Neural crest cell (in vitro differentiated cells): ENCODE data around the gene FRMD5. TPM values are rescaled to one million over a fixed set of nuclear protein-coding genes. Genes with fewer than 3 reads are reported as not detected.
A peak's percentile ranks its signal among the peaks of the same experiment; 100 is the strongest.
"Not testable (repeated sequence)": the region's sequence is repeated elsewhere in the genome, so short reads cannot be mapped to it uniquely, and the experiment has no call there.

Experiments used
- DNase-seq: peaks from one replicate; pipeline ENCODE4 v3.0.0; 2021; ENCODE audit warnings: low read depth, mixed read lengths, low spot score
- H3K27ac Mint-ChIP-seq: one replicate; pipeline ENCODE4 v1.8.0; 2021; ENCODE audit warnings: mild to moderate bottlenecking, mixed read lengths; ENCODE audit not compliant: unreplicated experiment
- H3K27me3 Mint-ChIP-seq: 2 replicates; pipeline ENCODE4 v1.8.0; 2021; ENCODE audit warnings: low read depth, mild to moderate bottlenecking, mixed read lengths
- H3K36me3 Mint-ChIP-seq: 2 replicates; pipeline ENCODE4 v1.8.0; 2021; ENCODE audit warnings: low read depth, mild to moderate bottlenecking, mixed read lengths
- H3K4me1 Mint-ChIP-seq: 2 replicates; pipeline ENCODE4 v1.8.0; 2021; ENCODE audit warnings: mixed read lengths
- H3K4me3 Mint-ChIP-seq: one replicate; pipeline ENCODE4 v1.8.0; 2021; ENCODE audit warnings: mild to moderate bottlenecking, mixed read lengths
- H3K9me3 Mint-ChIP-seq: 2 replicates; pipeline ENCODE4 v1.8.0; 2021; ENCODE audit warnings: mixed read lengths
- total RNA-seq: library from RNA; stranded (reverse); gene quantifications from 2 replicates; pipeline ENCODE4 v1.2.1, GENCODE V29; 2021
- TF ChIP-seq, protein P1 (sequence below): fragments of 200-600 bp; sonication (generic); conservative IDR thresholded peaks from 2 replicates; pipeline ENCODE4 v1.5.0; 2021; ENCODE audit warnings: antibody characterized with exemption, mild to moderate bottlenecking

Gene FRMD5
- total RNA-seq, 1 donor from 2014 or later: 4.3 TPM

GRCh38 chr15:43828061-43828657 is 366.9 kb downstream of the FRMD5 start:
- Mint-ChIP-seq H3K27me3 (no peaks in the 10 kb centered on the region), H3K27ac (no peak overlapping the region), H3K9me3 (peaks cover 5% of the 10 kb centered on the region), H3K4me1 (peaks cover 43% of the 10 kb centered on the region), H3K4me3 (peak overlapping the region; percentile 96), H3K36me3 (peaks cover 11% of the 10 kb centered on the region)
- DNase-seq: no peak
- TF ChIP-seq, protein P1, sequence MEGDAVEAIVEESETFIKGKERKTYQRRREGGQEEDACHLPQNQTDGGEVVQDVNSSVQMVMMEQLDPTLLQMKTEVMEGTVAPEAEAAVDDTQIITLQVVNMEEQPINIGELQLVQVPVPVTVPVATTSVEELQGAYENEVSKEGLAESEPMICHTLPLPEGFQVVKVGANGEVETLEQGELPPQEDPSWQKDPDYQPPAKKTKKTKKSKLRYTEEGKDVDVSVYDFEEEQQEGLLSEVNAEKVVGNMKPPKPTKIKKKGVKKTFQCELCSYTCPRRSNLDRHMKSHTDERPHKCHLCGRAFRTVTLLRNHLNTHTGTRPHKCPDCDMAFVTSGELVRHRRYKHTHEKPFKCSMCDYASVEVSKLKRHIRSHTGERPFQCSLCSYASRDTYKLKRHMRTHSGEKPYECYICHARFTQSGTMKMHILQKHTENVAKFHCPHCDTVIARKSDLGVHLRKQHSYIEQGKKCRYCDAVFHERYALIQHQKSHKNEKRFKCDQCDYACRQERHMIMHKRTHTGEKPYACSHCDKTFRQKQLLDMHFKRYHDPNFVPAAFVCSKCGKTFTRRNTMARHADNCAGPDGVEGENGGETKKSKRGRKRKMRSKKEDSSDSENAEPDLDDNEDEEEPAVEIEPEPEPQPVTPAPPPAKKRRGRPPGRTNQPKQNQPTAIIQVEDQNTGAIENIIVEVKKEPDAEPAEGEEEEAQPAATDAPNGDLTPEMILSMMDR: no peak

- Mint-ChIP-seq H3K4me1 (peaks cover 40% of the 10 kb centered on the region), H3K4me3 (peak within 1 kb of the TSS; percentile 96), H3K27ac (peak within 1 kb of the TSS; percentile 99), H3K27me3 (no peaks in the 10 kb centered on the region), H3K36me3 (peaks cover 9% of the 10 kb centered on the region), H3K9me3 (peaks cover 5% of the 10 kb centered on the region)
- TF ChIP-seq, protein P1: no peak
- DNase-seq: peak; percentile 77
Measured at GRCh38 chr15:43826508-43827341, 368.3 kb downstream of the FRMD5 start, which contains the start of gene WDR76. TSS of gene WDR76 (plus strand) at chr15:43827002. CDS start at chr15:43827033, 31 bp downstream.

- Mint-ChIP-seq H3K4me1 (peaks cover 44% of the 10 kb centered on the region), H3K9me3 (peaks cover 5% of the 10 kb centered on the region), H3K27ac (peak overlapping the region; percentile 35), H3K36me3 (peaks cover 9% of the 10 kb centered on the region), H3K4me3 (peak overlapping the region; percentile 96), H3K27me3 (no peaks in the 10 kb centered on the region)
- TF ChIP-seq, protein P1: no peak
- DNase-seq: no peak
Measured at GRCh38 chr15:43826029-43826507, 369.0 kb downstream of the FRMD5 start.

DNA sequence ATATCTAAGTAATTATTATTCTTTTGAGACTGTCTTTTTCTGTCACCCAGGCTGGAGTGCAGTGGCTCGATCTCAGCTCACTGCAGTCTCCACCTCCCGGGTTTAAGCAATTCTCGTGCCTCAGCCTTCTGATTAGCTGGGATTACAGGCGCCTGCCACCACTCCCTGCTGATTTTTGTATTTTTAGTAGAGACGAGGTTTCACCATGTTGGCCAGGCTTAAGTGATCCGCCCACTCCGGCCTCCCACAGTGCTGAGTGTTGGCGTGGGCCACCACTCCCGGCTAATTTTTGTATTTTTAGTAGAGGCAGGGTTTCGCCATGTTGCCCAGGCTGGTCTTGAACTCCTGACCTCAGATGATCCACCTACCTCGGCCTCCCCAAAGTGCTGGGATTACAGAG is 369.8 kb downstream of the FRMD5 start:
- DNase-seq, H3K9me3 Mint-ChIP-seq, H3K27ac Mint-ChIP-seq, H3K36me3 Mint-ChIP-seq, H3K27me3 Mint-ChIP-seq: not testable (repeated sequence)
- Mint-ChIP-seq H3K4me1 (peaks cover 45% of the 10 kb centered on the region), H3K4me3 (peak overlapping the region; percentile 96)

DNA sequence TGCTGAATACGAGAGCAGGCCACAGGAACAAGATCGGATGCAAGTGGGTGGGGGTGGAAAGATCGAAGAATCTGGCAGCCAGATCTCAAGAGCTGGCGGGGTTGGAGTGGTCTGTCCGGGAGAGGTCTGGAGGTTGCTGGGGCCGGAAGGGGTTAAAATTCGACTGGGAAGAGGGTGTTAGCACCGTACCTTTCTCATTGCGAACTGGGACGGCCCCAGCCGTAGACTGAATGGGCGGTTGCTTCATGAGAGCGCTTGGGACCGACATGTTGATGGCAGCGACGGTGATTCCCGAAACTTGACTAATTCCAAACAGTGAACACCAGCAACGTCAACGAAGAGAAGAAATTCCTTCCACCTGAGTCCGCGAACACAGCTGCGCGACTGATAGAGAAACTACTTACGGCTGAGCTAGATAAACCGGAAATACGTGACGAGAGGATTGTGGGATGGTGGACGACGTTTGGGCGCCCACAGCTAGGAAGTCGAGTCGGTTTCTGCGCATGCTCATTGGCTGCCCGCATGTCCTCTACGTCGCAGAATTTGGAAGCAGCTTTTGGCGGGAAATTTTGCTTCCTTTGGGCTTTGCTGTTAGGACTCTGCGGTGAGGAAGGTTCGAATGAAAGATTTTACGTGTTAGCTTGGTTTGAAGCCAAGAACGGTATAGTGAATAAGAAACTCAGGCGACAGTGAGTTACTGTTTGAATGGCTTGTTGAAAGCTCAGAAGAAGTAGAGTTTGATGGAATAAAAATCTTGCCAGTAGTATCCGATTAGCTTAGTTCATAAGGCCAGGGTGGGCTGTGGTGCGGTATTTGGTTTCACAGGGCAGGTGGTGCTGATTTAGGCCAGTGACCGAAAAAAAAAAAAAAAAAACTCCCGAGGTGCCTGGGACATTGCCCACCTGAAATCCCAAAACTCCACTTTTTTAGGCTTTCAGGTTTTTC is 370.5 kb downstream of the FRMD5 start, which contains the start of gene MFAP1:
Gene MFAP1, minus strand, starts transcription at position 389 of the 945 bp plus-strand sequence. Its CDS starts 121 bp downstream, at position 268.
- TF ChIP-seq, protein P1: no peak
- Mint-ChIP-seq H3K27ac (peak within 1 kb of the TSS; percentile 98), H3K9me3 (peaks cover 5% of the 10 kb centered on the region), H3K4me3 (peak within 1 kb of the TSS; percentile 96), H3K27me3 (no peaks in the 10 kb centered on the region), H3K4me1 (peaks cover 45% of the 10 kb centered on the region), H3K36me3 (peaks cover 9% of the 10 kb centered on the region)
- DNase-seq: peak; percentile 80
